Stimulated activated CD4-positive, alpha-beta T cell treated with anti-CD3 and anti-CD28 coated beads, TNF-alpha, amount 100 ng/mL, for 1 hour (primary cell): ENCODE measurements around the gene OGDH.

ENCODE experiments used
- DNase-seq, 3 donors: peaks; one replicate each; pipeline ENCODE4 v3.0.0-alpha.2; 2020; ENCODE audit warnings: low read depth in 3 of 3, low spot score in 1 of 3

Gene OGDH

DNA sequence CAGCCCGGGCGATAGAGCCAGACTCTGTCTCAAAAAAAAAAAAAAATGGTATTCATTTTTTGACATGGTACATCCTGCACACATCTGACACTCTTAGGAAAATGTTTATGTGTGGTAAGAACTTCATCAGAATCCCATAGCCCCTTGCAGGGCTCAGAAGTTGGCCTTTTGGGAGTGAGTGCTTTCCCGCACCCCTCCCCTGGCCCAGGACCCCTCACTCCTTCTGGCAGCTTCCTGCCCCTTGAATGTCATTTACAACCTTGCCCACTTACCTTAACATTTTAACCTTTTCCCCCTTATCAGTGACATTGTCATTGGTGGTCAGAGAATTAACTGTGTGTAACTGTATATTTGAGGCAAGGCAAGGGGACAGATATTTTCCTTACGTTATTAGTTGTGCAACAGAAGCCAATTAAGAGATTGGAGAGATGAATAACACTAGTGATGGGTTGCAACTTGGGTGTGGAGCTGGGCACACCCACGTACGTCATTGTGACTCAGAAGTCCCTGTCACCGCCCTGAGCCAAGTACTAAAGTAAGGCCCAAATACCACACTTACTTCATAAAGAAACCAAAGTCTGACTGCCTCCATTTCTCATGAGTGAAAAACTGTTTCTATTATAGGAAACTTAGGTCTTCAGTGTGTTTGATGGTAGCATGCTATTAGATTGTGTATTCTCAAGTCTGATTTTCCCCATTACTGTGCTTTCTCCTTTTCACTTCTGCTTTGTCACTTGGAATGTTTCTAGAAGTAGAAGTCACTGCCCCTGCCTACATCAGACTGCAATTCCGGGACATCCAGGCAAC lies 31.6 kb downstream of the OGDH start:
- peak; percentile 50 to 56 (median 54) for DNase-seq

DNA sequence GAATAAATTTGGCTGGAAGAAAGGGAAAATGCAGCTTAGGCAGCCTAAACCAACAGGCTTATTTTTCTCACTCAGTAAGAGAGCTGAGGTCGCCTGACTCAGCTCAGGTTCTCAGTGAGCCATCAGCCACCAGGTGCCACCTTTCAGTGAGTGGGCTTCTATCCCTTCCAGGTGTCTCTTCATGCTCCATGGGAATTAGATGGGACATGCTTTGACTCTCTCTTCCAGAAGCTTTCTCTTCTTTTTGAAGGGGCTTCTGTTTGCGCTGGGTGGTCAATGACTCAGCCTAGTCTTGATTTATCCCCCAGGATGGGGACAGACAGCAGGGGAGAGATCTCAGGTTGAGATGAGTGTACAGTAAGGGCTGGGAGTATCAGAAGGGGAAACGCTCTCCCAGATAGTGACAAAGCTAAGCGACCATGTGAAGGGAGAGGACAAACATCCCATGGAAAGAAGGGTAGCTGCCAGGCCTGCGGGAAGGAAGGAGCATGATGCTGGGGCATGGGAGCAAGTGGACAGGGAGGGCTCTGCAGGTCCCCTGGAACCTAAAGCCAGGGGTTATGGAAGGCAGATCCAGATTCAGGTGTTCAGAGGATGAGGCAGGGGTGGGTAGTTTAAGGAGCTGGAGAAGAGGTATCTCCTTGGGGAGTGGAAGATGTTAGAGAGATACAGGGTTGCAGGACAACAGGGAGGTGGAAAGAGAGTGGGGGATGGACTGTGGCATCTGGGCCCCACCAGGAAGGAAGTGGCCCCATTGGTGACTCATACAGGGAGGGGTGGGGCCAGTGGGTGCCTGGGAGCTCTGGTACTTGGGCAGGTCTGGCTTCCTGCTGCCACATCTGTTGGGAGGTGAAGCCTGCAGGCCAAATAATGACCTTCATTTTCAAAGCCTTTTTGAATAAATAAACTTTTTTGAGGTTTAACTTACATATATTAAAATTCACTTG lies 32.5 kb downstream of the OGDH start:
- DNase-seq: peak; percentile 51 to 55 (median 54)

DNA sequence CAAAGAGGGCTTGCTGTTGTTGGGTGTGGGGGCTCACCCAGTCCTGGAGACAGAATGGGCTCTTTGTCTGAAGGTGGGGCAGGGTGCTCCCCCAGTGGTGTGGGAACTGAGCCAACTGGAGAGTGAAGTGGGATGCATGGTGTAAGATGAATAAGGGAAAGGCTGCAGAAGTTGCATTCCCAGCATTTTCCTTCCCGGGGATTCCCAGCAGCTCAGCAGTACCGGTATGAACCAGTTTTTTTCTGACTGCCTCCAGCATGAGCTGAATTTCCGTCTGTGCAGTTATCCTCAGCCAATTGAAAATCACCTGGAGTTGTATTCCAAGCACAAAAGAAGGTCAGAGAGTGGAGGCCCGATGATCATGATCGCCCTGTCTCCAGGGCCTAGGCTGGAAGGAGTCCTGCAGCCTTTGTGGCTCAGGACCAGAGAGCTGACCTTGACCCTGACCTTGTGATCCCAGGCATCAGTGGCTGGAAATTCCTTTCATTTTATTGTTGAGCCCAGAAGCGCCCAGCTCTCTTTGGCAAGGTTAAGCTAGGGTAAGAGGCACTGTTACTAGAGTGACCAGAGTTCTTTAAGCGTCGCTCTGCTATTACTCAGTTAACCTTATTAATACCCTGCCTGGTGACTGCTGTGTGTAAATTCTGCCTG lies 33.4 kb downstream of the OGDH start:
- no peak for DNase-seq

- no peak for DNase-seq
These were observed 36.8 kb downstream of the OGDH start for GRCh38 chr7:44643206-44643605.

DNA sequence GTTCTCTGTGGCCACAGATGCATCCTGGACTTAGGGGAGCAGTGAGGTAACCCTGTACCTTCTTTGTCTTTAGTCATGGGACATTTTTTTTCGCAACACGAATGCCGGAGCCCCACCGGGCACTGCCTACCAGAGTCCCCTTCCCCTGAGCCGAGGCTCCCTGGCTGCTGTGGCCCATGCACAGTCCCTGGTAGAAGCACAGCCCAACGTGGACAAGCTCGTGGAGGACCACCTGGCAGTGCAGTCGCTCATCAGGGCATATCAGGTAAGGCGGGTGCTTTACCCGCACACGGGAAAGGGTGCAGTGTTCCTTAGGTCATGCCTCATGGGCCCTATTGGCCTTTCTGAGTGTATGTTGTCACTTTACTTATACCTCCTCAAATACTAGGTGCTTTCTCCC lies 38.8 kb downstream of the OGDH start:
- no peak for DNase-seq

DNA sequence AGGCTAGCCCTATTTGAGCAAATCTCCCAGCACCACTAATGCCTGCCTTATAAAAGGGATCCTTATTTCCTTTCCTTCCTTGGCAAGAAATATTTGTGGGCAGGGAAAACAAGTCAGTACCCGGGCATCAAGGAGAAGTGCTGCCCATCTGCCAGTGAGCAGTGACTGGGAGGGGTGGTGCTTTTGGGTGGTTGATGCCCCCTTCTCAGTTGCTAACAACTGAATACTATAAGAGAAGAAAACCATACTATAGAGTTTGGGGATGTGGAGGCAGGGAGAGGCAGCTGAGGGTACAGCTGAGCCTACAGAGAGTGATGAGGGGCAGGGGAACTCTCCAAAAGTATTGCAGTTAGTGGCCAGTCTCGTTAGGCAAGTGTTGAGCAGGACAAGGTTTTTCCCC lies 39.3 kb downstream of the OGDH start:
- no peak for DNase-seq

- DNase-seq: no peak
These were observed 39.9 kb downstream of the OGDH start for GRCh38 chr7:44646176-44646920.

DNA sequence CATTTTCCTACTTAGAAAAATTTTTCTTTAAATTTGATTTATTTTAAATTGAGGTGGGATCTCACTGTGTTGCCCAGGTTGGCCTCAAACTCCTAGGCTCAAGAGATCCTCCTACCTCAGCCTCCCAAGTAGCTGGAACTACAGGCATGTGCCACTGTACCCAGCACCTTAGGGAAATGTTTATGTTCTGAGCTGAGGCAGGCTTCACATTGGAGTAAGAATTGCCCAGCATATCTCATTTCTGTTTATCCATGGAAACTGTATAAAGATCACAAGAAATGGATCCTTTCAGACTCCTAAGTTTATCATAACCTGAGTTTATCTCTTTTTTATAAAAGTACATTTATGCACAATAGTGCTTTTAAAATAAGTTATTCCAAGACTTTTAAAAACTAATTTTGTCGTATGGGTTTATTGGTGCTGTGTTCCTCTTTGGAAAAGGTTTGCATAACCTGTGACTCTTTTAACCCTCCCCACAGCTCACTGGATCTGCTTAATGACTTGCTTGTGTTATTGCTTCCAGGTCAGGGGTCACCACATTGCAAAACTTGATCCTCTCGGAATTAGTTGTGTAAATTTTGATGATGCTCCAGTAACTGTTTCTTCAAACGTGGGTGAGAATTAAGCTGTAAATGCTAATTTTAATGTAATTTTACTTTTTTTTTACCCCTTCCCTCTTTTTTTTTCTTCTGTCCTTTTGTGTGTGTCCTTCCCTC lies 40.7 kb downstream of the OGDH start:
- DNase-seq: no peak

- DNase-seq: no peak
These were observed 41.7 kb downstream of the OGDH start for GRCh38 chr7:44647981-44648714.

DNA sequence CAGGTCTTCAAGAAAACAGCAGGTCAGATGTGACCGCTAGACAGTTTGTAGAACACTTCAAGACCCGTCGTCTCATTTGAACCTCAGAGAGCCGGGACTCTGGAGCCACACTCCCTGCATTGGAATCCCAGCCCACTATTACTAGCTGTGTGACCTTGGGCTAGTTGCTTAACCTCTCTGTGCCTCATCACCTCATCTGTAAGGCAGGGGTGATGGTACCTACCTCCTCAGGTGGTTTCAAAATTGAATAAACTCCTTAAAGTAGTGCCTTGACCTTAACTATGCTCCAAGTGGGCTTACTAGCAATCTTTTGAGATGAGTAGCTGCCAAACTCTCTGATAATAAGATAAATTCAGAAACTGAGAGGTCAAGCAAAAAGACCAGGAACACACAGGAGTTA lies 43.8 kb downstream of the OGDH start:
- no peak for DNase-seq

- DNase-seq: no peak
These were observed 44.3 kb downstream of the OGDH start for GRCh38 chr7:44650772-44651171.

DNA sequence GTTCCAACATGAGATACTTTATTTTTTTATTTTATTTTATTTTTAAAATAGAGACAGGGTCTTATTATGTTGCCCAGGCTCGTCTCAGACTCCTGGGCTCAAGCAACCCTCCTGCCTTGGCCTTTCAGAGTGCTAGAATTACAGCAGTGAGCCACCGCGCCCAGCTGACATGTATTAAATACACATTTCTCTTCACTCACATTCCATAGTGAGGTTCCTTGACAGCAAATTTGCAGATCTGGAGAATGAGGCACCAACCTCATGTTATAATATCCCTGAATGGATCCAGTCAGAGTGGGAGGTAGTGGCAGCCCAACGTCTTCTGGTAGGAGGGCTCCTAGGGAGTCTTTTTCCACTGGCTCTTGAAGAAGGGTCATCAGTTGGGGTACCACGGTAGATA lies 46.1 kb downstream of the OGDH start:
- no peak for DNase-seq

DNA sequence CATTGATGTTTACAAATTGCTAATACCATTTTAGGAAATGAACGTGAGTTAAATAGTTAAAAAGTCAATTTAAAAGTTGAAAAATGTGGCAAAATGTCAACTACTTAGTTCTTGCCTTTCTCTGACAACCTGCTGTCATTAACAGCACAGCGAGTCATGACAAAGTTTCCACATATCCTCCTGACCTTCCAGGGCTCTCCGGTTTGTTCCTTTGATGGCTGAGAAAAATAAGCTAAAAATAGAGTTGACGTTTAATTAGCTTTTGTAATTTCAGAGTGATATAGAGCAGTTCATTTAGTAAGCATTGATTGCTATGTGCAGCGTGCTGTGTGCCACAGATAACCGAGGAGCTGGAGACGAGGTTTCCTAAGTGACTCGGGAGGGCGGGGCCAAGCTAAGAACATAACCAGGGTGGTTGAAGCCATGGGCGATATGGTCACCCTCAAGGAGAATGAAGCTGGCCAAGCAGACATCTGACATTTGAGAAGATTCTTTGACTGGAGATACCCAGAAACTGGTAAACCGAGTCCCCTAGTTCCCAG lies 47.9 kb downstream of the OGDH start:
- no peak for DNase-seq

- no peak for DNase-seq
These were observed 48.9 kb downstream of the OGDH start for GRCh38 chr7:44655341-44655740.

GRCh38 chr7:44658979-44659378 lies 52.6 kb downstream of the OGDH start:
- DNase-seq: no peak

- DNase-seq: no peak
These were observed 54.8 kb downstream of the OGDH start for GRCh38 chr7:44661233-44661632.

GRCh38 chr7:44664780-44665461 lies 58.5 kb downstream of the OGDH start:
- no peak for DNase-seq

DNA sequence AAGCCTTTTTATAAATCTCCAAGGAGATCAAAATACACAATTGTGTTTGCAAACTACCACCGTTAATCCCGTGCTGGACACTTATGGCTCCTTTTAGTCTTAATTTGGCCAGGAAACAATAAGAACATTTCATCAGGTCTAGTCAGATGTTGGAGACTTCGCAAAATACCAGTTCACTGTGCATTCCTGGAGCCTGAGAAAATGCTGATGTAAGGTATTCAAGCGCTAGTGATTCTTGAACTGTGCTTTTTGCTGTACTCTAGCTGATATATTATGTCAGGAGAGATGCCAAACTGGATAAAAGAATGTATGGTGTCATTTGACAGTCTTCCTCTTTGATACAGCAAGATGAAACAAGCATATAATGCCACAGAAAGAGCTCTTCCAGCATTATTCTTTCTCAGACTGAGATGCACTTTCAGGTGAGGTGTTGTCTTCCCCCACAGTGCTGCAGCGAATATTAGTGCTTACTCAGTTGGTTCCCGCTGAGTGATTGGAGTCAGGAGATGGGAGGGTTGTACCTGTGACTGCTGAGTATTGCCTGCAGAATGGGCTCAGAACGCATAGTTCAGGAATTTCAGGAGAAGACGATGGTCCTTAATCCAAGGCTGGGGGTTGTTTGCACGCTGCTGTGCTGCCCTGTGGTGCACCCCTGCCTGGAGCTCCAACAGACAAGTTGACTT lies 59.2 kb downstream of the OGDH start:
- DNase-seq: no peak
